Upper lobe of left lung (tissue), 4 donors: Measurements from ENCODE around the gene HIVEP3.

Experiments used
- CTCF ChIP-seq, 6 experiments: fragments of 450-650 bp in 4 of 6; fragments of 200-600 bp in 2 of 6; sonication (generic) in 2 of 6; IDR thresholded peaks; one replicate each; pipeline ENCODE4 v1.5.1; 2016 to 2019; ENCODE audit warnings: antibody characterized with exemption in 6 of 6
- EP300 ChIP-seq, 4 donors: sonication (generic); formaldehyde crosslinking; IDR thresholded peaks; one replicate each; pipeline ENCODE4 v1.5.1; 2017; ENCODE audit warnings: antibody characterized with exemption in 4 of 4, control low read depth in 2 of 4
- POLR2A ChIP-seq, 4 donors: fragments of 450-650 bp; IDR thresholded peaks; one replicate each; pipeline ENCODE4 v1.5.1; 2016 to 2017; ENCODE audit warnings: antibody characterized with exemption in 4 of 4, mild to moderate bottlenecking in 2 of 4
- POLR2AphosphoS5 ChIP-seq, 2 donors: sonication (generic); formaldehyde crosslinking; IDR thresholded peaks; one replicate each; pipeline ENCODE4 v1.5.1; 2017; ENCODE audit warnings: antibody characterized with exemption in 2 of 2

GRCh38 chr1:41695118-41695745 lies 223.5 kb downstream of the HIVEP3 start:
- no peak for TF ChIP-seq POLR2A (IDR thresholded peaks at IDR 0.05)
- no peak for TF ChIP-seq CTCF (IDR thresholded peaks at IDR 0.05)
- TF ChIP-seq EP300 (IDR thresholded peaks at IDR 0.05), result no peak
- no peak for TF ChIP-seq POLR2AphosphoS5 (IDR thresholded peaks at IDR 0.05)
